HEK293T (cell line): ENCODE results near the gene FAM107B.

Experiments
- ARNT ChIP-seq: fragments of 450-650 bp; IDR thresholded peaks from 2 replicates; pipeline ENCODE4 v1.6.1; 2017; ENCODE audit warnings: mild to moderate bottlenecking
- BHLHE40 ChIP-seq: fragments of 450-650 bp; IDR thresholded peaks from 2 replicates; pipeline ENCODE4 v1.6.1; 2016; ENCODE audit warnings: mild to moderate bottlenecking, moderate library complexity, borderline replicate concordance
- CTBP1 ChIP-seq: fragments of 450-650 bp; IDR thresholded peaks from 2 replicates; pipeline ENCODE4 v1.6.1; 2016; ENCODE audit warnings: borderline replicate concordance
- ELF4 ChIP-seq: fragments of 450-650 bp; IDR thresholded peaks from 2 replicates; pipeline ENCODE4 v1.6.1; 2017; ENCODE audit warnings: antibody characterized with exemption
- FOXA1 ChIP-seq: fragments of 450-650 bp; IDR thresholded peaks from 2 replicates; pipeline ENCODE4 v1.6.1; 2016; ENCODE audit warnings: mild to moderate bottlenecking
- FOXK2 ChIP-seq: fragments of 450-650 bp; IDR thresholded peaks from 2 replicates; pipeline ENCODE4 v1.6.1; 2016; ENCODE audit warnings: mild to moderate bottlenecking
- FOXM1 ChIP-seq: fragments of 450-650 bp; IDR thresholded peaks from 2 replicates; pipeline ENCODE4 v1.6.1; 2017; ENCODE audit warnings: mild to moderate bottlenecking, borderline replicate concordance
- HDGF ChIP-seq: fragments of 450-650 bp; IDR thresholded peaks from 2 replicates; pipeline ENCODE4 v1.6.1; 2017; ENCODE audit warnings: antibody characterized with exemption, borderline replicate concordance
- LEF1 ChIP-seq: fragments of 450-650 bp; IDR thresholded peaks from 2 replicates; pipeline ENCODE4 v1.6.1; 2017; ENCODE audit warnings: mild to moderate bottlenecking, borderline replicate concordance
- SP1 ChIP-seq: fragments of 450-650 bp; IDR thresholded peaks from 2 replicates; pipeline ENCODE4 v1.6.1; 2017
- TARDBP ChIP-seq: fragments of 450-650 bp; IDR thresholded peaks from 2 replicates; pipeline ENCODE4 v1.6.1; 2016
- ZNF384 ChIP-seq: fragments of 450-650 bp; IDR thresholded peaks from 2 replicates; pipeline ENCODE4 v1.6.1; 2016
- TF ChIP-seq, protein P1 (sequence below): fragments of 450-650 bp; IDR thresholded peaks from 2 replicates; pipeline ENCODE4 v1.6.1; 2016

- TF ChIP-seq SP1, result no peak
- TF ChIP-seq CTBP1, result no peak
- no peak for TF ChIP-seq ZNF384
- TF ChIP-seq LEF1, result no peak
- no peak for TF ChIP-seq ELF4
- no peak for TF ChIP-seq FOXK2
- TF ChIP-seq, protein P1, sequence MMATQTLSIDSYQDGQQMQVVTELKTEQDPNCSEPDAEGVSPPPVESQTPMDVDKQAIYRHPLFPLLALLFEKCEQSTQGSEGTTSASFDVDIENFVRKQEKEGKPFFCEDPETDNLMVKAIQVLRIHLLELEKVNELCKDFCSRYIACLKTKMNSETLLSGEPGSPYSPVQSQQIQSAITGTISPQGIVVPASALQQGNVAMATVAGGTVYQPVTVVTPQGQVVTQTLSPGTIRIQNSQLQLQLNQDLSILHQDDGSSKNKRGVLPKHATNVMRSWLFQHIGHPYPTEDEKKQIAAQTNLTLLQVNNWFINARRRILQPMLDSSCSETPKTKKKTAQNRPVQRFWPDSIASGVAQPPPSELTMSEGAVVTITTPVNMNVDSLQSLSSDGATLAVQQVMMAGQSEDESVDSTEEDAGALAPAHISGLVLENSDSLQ, result no peak
- no peak for TF ChIP-seq ARNT
- no peak for TF ChIP-seq FOXM1
- TF ChIP-seq HDGF, result no peak
- TF ChIP-seq BHLHE40, result no peak
- no peak for TF ChIP-seq FOXA1
- no peak for TF ChIP-seq TARDBP
These were observed 300.0 kb downstream of the FAM107B start for GRCh38 chr10:14474656-14475055.
